HG02852 (cell line): ENCODE results near the gene UBTD2.

Experiments
- ATAC-seq: cut with Tn5 transposase; IDR thresholded peaks from one replicate; pipeline ENCODE4 v1.9.1; 2021; ENCODE audit warnings: mild to moderate bottlenecking, moderate library complexity; ENCODE audit not compliant: unreplicated experiment

The UBTD2 gene

GRCh38 chr5:172173564-172174153 is 109.9 kb downstream of the UBTD2 start:
- ATAC-seq, result no peak

GRCh38 chr5:172172912-172173563 is 110.5 kb downstream of the UBTD2 start:
- ATAC-seq, result no peak

GRCh38 chr5:172171118-172171517 is 112.4 kb downstream of the UBTD2 start:
- no peak for ATAC-seq

- no peak for ATAC-seq
Measured at GRCh38 chr5:172170251-172170701, 113.3 kb downstream of the UBTD2 start.

GRCh38 chr5:172169216-172169615 is 114.3 kb downstream of the UBTD2 start:
- ATAC-seq, result no peak

GRCh38 chr5:172168311-172168710 is 115.3 kb downstream of the UBTD2 start:
- ATAC-seq, result no peak

GRCh38 chr5:172167895-172168294 is 115.7 kb downstream of the UBTD2 start:
- ATAC-seq, result no peak

- ATAC-seq, result no peak
Measured at GRCh38 chr5:172166030-172166826, 117.3 kb downstream of the UBTD2 start.

GRCh38 chr5:172165465-172165864 is 118.1 kb downstream of the UBTD2 start:
- no peak for ATAC-seq

GRCh38 chr5:172164769-172165212 is 118.8 kb downstream of the UBTD2 start:
- no peak for ATAC-seq

GRCh38 chr5:172163346-172163745 is 120.2 kb downstream of the UBTD2 start:
- no peak for ATAC-seq

- no peak for ATAC-seq
Measured at GRCh38 chr5:172162987-172163343, 120.6 kb downstream of the UBTD2 start.

GRCh38 chr5:172162323-172162986 is 121.1 kb downstream of the UBTD2 start:
- ATAC-seq, result no peak

- no peak for ATAC-seq
Measured at GRCh38 chr5:172160506-172160905, 123.1 kb downstream of the UBTD2 start.
